Neural cell (in vitro differentiated cells): Measurements from ENCODE around the gene MCC. TPM values are rescaled to one million over a fixed set of nuclear protein-coding genes. Genes with fewer than 3 reads are reported as not detected.

Experiments used
- H2AFZ ChIP-seq: fragments of 200-600, 300-800 bp; sonication (generic), shearing (Covaris generic); 2 replicates; pipeline ENCODE4 v1.6.0; 2014; ENCODE audit warnings: low read depth, mild to moderate bottlenecking, antibody characterized with exemption, low read length, moderate library complexity
- H3F3A ChIP-seq: fragments of 200-600 bp; shearing (Covaris generic); 2 replicates; pipeline ENCODE4 v1.6.1; 2016; ENCODE audit warnings: mild to moderate bottlenecking, moderate library complexity, mixed read lengths, antibody characterized with exemption, low read length; ENCODE audit not compliant: insufficient read depth, poor library complexity, severe bottlenecking
- H3K27ac ChIP-seq: fragments of 200-600, 300-800 bp; sonication (generic), shearing (Covaris generic); 2 replicates; pipeline ENCODE4 v1.5.1; 2014; ENCODE audit warnings: mild to moderate bottlenecking, low read length, moderate library complexity
- H3K27me3 ChIP-seq: fragments of 300-800, 200-600 bp; sonication (generic), shearing (Covaris generic); 2 replicates; pipeline ENCODE4 v1.6.0; 2014; ENCODE audit warnings: mild to moderate bottlenecking, low read depth, low read length, moderate library complexity; ENCODE audit not compliant: insufficient read depth
- H3K36me3 ChIP-seq: fragments of 300-800, 200-600 bp; sonication (generic), shearing (Covaris generic); 2 replicates; pipeline ENCODE4 v1.5.1; 2014; ENCODE audit warnings: mild to moderate bottlenecking, antibody characterized with exemption, low read length, moderate library complexity; ENCODE audit not compliant: insufficient read depth
- H3K4me2 ChIP-seq: fragments of 300-800, 200-600 bp; sonication (generic), shearing (Covaris generic); 2 replicates; pipeline ENCODE4 v1.6.0; 2014; ENCODE audit warnings: mild to moderate bottlenecking, low read length
- H3K4me3 ChIP-seq: fragments of 300-800, 200-600 bp; sonication (generic), shearing (Covaris generic); 2 replicates; pipeline ENCODE4 v1.5.1; 2014; ENCODE audit warnings: mild to moderate bottlenecking, low read length, moderate library complexity
- H3K79me2 ChIP-seq: fragments of 200-600 bp; shearing (Covaris generic); replicated peaks from 2 replicates; pipeline ENCODE4 v1.6.0; 2014; ENCODE audit warnings: mild to moderate bottlenecking, low read length, moderate library complexity; ENCODE audit not compliant: insufficient read depth
- H3K9ac ChIP-seq: fragments of 300-800, 200-600 bp; sonication (generic), shearing (Covaris generic); 2 replicates; pipeline ENCODE4 v1.6.1; 2016; ENCODE audit warnings: mild to moderate bottlenecking, low read length, mixed read lengths
- H3K9me2 ChIP-seq: fragments of 200-600 bp; shearing (Covaris generic); 2 replicates; pipeline ENCODE4 v1.6.1; 2016; ENCODE audit warnings: mild to moderate bottlenecking, low read length, mixed read lengths; ENCODE audit not compliant: insufficient read depth
- H3K9me3 ChIP-seq: fragments of 200-600, 300-800 bp; sonication (generic), shearing (Covaris generic); 2 replicates; pipeline ENCODE4 v1.6.1; 2016; ENCODE audit warnings: mild to moderate bottlenecking, mixed run types, low read length, moderate library complexity, mixed read lengths
- H4K20me1 ChIP-seq: fragments of 200-600 bp; shearing (Covaris generic); 2 replicates; pipeline ENCODE4 v1.6.1; 2016; ENCODE audit warnings: mild to moderate bottlenecking, mixed run types; ENCODE audit not compliant: insufficient read depth
- EP300 ChIP-seq: fragments of 450-650 bp; conservative IDR thresholded peaks from 2 replicates; pipeline ENCODE4 v1.6.1; 2014; ENCODE audit warnings: antibody characterized with exemption, mild to moderate bottlenecking, moderate library complexity; ENCODE audit not compliant: poor library complexity, severe bottlenecking
- EZH2 ChIP-seq: fragments of 200-600, 300-800 bp; shearing (Covaris generic), sonication (generic); IDR thresholded peaks from 2 replicates; pipeline ENCODE4 v1.6.1; 2014; ENCODE audit warnings: antibody characterized with exemption, low read length, borderline replicate concordance, mild to moderate bottlenecking; ENCODE audit not compliant: insufficient read depth, poor library complexity, severe bottlenecking
- MXI1 ChIP-seq: fragments of 450-650 bp; conservative IDR thresholded peaks from 2 replicates; pipeline ENCODE4 v1.6.1; 2014; ENCODE audit warnings: antibody characterized with exemption, mild to moderate bottlenecking; ENCODE audit not compliant: poor library complexity, severe bottlenecking
- POLR2AphosphoS5 ChIP-seq: IDR thresholded peaks from 2 replicates; pipeline ENCODE4 v1.6.1; 2012
- RAD21 ChIP-seq: fragments of 450-650 bp; conservative IDR thresholded peaks from 2 replicates; pipeline ENCODE4 v1.6.1; 2014; ENCODE audit warnings: antibody characterized with exemption, mild to moderate bottlenecking, moderate library complexity
- REST ChIP-seq: IDR thresholded peaks from 2 replicates; pipeline ENCODE4 v1.6.1; 2012; ENCODE audit warnings: borderline replicate concordance
- SMC3 ChIP-seq: fragments of 450-650 bp; conservative IDR thresholded peaks from 2 replicates; pipeline ENCODE4 v1.6.1; 2014; ENCODE audit warnings: antibody characterized with exemption, mild to moderate bottlenecking, moderate library complexity; ENCODE audit not compliant: poor library complexity
- TAF1 ChIP-seq: IDR thresholded peaks from 2 replicates; pipeline ENCODE4 v1.6.1; 2012; ENCODE audit warnings: low read depth
- polyA plus RNA-seq: library from polyadenylated mRNA; depleted of rRNA; stranded (reverse); fragments of >200 nt; gene quantifications from 2 replicates; pipeline ENCODE4 v1.2.3, GENCODE V29; 2014
- TF ChIP-seq, protein P1 (sequence below): fragments of 450-650 bp; IDR thresholded peaks from 2 replicates; pipeline ENCODE4 v1.5.1; 2014; ENCODE audit warnings: antibody characterized with exemption, mild to moderate bottlenecking, moderate library complexity; ENCODE audit not compliant: poor library complexity, severe bottlenecking

MCC gene
- polyA plus RNA-seq, 1 donor from 2014 or later, result 2.2 TPM

GRCh38 chr5:113231653-113232000 is 256.6 kb downstream of the MCC start:
- no peaks in the 10 kb centered on the region for H3K9me2 ChIP-seq
- no peaks in the 10 kb centered on the region for H3K79me2 ChIP-seq
- H4K20me1 ChIP-seq, result no peaks in the 10 kb centered on the region
- no peak overlapping the region for H2AFZ ChIP-seq
- H3K9ac ChIP-seq, result no peak overlapping the region
- no peaks in the 10 kb centered on the region for H3K36me3 ChIP-seq
- TF ChIP-seq MXI1, result no peak
- TF ChIP-seq, protein P1, sequence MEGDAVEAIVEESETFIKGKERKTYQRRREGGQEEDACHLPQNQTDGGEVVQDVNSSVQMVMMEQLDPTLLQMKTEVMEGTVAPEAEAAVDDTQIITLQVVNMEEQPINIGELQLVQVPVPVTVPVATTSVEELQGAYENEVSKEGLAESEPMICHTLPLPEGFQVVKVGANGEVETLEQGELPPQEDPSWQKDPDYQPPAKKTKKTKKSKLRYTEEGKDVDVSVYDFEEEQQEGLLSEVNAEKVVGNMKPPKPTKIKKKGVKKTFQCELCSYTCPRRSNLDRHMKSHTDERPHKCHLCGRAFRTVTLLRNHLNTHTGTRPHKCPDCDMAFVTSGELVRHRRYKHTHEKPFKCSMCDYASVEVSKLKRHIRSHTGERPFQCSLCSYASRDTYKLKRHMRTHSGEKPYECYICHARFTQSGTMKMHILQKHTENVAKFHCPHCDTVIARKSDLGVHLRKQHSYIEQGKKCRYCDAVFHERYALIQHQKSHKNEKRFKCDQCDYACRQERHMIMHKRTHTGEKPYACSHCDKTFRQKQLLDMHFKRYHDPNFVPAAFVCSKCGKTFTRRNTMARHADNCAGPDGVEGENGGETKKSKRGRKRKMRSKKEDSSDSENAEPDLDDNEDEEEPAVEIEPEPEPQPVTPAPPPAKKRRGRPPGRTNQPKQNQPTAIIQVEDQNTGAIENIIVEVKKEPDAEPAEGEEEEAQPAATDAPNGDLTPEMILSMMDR, result no peak
- no peak for TF ChIP-seq EP300
- no peak for TF ChIP-seq REST
- no peak for TF ChIP-seq TAF1
- TF ChIP-seq RAD21, result no peak
- TF ChIP-seq SMC3, result no peak
- no peak for TF ChIP-seq EZH2
- TF ChIP-seq POLR2AphosphoS5, result no peak
- H3K27me3 ChIP-seq, result no peaks in the 10 kb centered on the region
- H3K9me3 ChIP-seq, result no peaks in the 10 kb centered on the region
- H3K27ac ChIP-seq, result no peak overlapping the region
- H3K4me3 ChIP-seq, result no peak overlapping the region
- H3K4me2 ChIP-seq, result no peak overlapping the region
- H3F3A ChIP-seq, result no peaks in the 10 kb centered on the region

GRCh38 chr5:113230711-113231652 is 257.3 kb downstream of the MCC start:
- H3K9me3 ChIP-seq, result no peaks in the 10 kb centered on the region
- no peaks in the 10 kb centered on the region for H3K27me3 ChIP-seq
- TF ChIP-seq, protein P1, result no peak
- no peak for TF ChIP-seq EP300
- no peak for TF ChIP-seq SMC3
- no peak for TF ChIP-seq EZH2
- TF ChIP-seq RAD21, result no peak
- TF ChIP-seq TAF1, result no peak
- TF ChIP-seq POLR2AphosphoS5, result no peak
- no peak for TF ChIP-seq REST
- no peak for TF ChIP-seq MXI1
- H3K4me2 ChIP-seq, result no peak overlapping the region
- no peaks in the 10 kb centered on the region for H3K79me2 ChIP-seq
- H3K9ac ChIP-seq, result no peak overlapping the region
- no peaks in the 10 kb centered on the region for H3K36me3 ChIP-seq
- no peak overlapping the region for H3K27ac ChIP-seq
- no peaks in the 10 kb centered on the region for H3F3A ChIP-seq
- no peak overlapping the region for H2AFZ ChIP-seq
- H4K20me1 ChIP-seq, result no peaks in the 10 kb centered on the region
- H3K9me2 ChIP-seq, result no peaks in the 10 kb centered on the region
- no peak overlapping the region for H3K4me3 ChIP-seq
